NCI-H345 (cell line): ENCODE results near the gene ATP2A3.
"Not testable (repeated sequence)": the region's sequence is repeated elsewhere in the genome, so short reads cannot be mapped to it uniquely, and the experiment has no call there.

ENCODE experiments used
- DNase-seq: peaks from one replicate; lab custom pipeline; 2025; lab: John Stamatoyannopoulos, UW

The ATP2A3 gene

DNA sequence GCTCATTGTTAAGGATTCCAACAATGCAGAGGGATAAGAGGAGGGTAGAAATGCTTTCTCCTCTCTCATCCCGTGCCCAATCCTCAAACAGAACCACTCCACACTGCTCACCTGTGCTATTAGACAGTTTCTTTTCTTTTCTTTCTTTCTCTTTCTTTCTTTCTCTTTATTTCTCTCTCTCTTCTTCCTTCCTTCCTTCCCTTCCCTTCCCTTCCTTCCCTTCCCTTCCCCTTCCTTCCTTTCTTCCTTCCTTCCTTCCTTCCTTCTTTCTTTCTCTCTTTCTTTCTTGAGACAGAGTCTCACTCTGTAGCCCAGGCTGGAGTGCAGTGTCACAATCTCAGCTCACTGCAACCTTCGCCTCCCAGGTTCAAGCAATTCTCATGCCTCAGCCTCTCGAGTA is 27.5 kb upstream of the ATP2A3 start:
- DNase-seq: not testable (repeated sequence)

DNA sequence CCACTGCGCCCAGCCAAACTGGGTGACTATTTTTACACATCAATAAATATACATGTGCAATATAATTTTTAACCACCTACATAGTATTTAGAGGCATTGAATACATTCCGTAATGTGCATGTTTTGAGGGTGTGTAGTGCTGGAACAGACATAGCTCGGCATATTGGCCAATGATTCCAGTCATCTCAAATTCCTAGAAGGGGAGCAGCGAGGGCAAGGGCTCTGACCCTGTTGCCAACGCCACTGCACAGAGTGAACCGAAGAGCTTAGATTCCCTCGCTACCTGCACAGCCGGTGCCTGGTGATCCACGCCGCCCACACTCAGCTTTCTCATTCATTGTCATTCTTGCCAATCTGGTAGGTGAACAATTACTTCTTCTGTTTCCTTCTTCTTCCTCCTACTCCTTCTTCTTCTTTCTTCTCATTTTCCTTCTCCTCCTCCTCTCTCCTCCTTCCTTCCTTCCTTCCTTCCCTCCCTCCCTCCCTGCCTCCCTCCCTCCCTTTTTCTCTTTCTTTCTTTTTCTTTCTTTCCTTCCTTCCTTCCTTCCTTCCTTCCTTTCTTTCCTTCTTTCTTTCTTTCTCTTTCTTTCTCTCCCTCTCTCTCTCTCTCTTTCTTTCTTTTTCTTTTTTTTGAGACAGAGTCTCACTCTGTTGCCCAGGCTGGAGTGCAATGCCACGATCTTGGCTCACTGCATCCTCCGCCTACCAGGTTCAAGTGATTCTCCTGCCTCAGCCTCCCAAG is 26.3 kb upstream of the ATP2A3 start:
- no peak for DNase-seq

DNA sequence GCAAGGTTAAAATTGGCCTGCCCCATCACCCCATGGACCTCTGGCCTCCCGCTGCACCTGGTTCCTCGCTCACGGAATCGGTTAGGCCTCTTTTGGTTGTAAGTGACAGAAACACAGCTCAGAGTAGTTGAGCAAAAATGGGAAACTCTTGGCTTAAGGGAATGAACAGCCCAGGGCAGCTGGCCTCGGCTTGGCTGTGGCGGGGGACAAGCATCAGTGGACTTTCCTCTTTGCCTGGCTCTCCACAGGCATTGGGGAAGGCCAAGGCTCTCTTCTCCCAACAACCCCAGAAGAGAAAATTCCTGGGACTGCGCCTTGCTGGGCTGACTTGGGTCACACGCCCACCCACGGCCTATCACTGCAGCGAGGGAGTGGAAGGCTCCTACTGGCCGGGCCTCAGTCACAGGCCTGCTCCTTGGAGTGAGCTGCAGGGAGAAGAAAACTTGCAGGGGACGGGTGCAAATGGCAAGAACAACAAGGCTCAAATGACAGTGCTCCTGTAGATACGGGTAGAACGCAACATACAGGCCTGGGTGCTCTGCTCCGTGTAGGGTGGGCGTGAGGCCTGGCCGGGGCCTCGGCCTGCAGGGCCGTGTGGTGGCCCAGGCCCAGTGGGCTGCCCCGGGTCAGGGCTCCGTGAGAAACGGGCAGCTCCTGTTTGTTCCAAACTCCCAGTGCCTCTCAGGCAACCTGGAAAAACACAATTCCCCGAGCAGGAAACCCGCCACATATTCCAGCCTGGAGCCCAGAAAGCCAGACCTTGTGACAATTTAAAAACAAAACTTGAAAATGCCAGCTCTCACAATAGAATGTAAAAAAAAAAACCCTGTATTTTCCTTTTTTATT is 25.0 kb upstream of the ATP2A3 start:
- no peak for DNase-seq

DNA sequence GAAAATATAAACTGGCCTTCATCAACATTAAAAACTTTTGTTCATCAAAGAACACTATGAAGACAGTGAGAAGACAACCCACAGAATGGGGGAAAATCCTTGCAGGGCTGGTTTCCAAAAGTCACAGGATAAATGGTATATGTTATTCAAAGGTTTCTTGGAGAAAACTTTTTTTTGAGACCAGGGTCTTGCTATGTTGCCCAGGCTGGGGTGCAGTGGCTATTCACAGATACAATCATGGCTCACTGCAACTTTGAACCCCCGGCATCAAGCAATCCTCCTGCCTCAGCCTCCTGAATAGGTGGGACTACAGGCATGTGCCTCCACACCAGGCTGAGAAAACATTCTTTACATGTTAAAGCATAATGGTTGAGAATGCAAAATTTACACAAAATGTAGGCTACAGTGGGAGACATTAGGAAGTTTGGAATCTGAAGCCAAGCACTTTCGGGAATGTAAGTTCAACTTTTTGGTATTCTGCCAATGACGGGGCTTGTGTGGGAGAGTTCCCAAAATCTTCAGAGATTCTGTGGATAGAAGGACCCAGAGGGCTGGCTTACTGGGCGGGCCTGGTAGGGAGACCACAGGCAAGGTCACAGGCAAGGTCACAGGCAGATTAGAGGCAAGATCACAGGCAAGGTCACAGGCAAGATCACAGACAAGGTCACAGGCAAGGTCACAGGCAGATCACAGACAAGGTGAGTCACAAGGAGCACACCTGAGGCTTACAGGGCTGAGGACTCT is 24.2 kb upstream of the ATP2A3 start:
- no peak for DNase-seq

DNA sequence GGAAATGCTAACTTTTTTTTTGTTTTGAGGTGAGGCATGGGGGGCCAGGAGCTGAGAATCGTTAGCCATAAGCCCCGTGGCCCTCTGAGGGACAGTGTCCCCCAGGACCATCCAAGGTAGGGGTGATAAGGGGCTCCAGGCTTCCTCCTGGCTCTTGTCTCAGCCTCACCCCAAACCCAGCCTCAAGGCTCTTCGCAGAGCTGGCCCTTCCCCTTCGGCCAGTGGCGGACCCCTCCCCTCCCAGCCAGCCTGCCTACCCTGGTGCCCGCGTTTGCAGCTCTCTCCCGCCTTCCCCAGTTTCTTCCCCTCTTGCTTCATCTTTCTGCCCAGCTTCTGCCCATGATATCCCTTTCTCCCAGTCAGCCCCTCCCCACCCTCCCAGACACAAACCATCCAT is 22.7 kb upstream of the ATP2A3 start:
- DNase-seq: no peak

DNA sequence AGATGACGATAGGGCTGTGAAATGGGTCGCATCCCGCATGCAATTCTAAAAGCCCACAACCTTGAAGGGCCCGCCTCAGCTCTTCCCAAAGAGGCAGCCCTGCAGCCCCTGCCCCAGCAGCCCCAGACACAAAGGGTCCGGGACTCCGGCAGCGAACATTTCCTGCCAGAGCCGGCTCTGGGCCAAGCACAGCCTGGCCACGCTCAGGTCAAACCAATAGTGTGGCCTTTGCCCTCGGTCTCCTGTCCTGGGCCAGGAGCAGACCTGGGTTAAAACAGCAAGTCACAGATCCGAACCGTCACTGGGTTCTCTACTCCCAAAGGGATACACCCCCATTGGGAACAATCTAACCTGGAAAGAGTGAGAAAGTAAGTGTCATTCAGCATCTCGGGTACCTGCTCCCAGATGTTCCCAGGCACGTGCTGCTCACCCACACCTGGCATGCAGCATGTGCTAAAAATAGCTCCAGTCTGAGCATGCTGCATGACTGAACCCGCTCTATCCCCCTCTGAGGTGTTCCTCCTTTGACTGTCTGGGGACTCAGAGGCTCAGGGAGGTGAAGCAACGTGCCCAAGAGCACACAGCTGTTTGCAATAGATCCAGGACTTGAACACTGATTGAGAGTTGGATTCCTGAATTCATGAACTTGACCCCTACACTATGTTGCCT is 22.2 kb upstream of the ATP2A3 start:
- DNase-seq: no peak

DNA sequence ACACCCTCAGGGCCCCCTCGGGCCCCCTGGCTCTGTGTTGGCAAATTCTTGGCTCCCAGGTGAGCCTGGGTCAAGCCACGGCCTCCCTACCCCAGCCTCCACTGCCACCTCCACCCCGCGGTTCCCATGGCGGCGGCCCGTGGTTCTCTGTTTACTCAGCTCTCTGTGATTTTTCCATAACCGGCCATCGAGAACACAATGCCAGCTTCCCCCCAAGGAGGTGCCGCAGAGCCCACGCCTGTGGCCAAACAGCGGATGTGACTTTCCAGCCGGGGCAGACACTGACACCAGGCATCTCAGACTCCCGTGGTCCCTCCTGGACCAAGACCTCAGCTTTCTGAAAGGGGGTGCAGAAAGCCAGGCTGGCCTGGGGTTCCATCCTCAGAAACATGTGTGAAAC is 21.6 kb upstream of the ATP2A3 start:
- no peak for DNase-seq

DNA sequence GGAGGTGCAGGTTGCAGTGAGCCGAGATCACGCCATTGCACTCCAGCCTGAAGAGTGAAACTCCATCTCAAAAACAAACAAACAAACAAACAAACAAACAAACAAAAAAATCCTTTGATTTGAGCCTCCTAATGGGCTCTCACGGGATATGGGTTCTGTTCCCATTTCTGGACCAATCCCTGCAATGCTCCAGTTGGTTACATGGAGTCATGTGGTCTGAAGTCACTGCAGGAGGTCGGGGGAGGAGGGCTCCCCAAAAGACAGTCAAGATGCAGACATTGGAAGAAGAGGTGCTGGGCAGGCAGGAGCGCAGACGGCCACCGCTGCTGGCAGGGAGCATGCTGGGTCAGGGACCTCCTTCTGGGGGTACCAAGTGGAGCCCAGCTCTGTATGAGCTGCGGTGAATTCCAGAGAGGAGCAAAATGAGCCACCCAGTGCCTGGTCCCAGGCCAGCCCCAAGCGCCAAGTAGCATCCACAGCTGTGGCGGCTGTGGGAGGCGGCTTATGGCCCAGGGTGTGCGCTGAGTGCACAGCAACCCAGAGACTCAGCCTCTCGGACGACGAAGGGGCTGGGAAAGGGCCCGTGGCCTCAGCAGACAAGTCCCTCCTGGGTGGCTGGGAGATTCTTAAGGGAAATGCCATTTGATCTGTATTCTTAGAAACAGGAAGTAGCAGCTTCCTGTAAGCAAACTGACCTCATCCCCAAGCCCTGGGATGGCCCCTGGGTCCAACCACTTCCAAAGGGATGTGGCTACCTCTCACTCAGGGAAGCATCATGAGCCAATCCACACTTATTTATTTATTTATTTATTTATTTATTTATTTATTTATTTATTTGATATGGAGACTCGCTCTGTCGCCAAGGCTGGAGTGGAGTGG is 19.6 kb upstream of the ATP2A3 start:
- no peak for DNase-seq

DNA sequence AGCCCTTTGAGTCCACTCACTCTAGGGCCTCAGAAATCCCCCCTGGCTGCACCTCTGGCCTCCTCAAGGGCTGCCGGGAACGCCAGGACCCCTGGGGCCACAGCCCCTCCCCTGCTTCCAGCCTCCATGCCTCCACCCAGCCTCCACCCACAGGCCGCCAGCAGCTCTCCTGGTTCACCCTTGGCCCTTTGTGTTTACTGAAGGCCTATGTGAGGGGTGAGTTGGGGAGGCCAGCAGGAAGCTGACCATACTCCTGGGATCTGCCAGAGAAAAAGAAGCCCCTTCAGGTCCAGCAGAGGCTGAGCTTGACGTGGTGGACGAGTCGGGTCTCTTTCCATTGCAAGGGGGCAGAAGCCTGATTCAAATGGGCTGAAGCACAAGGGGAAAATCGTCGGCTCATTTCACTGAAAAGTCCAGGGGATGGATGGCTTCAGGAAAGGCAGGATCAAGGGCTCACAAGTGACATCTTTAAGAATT is 18.3 kb upstream of the ATP2A3 start:
- no peak for DNase-seq

DNA sequence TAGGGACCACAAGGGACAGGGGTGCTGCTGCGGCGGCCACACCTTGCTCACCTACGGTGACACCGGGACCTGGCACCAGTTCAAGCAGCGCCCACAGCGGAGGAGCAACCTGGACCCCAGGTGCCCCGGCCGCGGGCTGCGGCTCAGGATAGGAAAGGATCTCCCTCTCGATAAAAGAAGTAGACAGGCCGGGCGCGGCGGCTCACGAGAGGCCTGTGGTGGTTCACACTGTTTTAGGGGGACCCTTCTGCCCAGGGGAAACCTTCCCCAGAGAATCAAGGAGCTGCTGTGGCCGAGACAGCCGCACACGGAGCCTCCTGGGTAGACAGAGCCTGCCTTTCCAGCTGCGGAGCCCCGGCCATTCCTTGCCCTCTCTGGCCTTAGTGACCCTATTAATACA is 17.9 kb upstream of the ATP2A3 start:
- DNase-seq: no peak

DNA sequence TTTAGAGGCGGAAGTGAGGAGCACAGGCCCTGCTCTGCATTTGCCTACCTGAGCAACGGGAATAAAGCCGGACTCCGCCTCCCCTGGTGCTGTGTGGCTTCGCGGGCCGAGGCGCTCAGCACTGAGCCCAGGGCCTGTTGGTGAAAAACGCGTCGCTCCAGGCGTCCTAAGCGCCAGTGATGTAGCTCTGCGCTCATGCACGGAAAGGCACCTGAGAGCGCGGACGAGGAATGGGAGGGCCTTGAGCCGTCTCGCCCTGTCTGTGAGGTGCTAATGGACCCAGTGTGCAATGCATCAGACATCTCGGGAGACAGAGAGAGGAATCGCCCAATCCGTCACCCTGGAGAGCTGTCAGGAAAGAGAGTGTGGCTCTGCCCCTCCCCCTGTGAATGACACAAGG is 17.2 kb upstream of the ATP2A3 start:
- DNase-seq: no peak

DNA sequence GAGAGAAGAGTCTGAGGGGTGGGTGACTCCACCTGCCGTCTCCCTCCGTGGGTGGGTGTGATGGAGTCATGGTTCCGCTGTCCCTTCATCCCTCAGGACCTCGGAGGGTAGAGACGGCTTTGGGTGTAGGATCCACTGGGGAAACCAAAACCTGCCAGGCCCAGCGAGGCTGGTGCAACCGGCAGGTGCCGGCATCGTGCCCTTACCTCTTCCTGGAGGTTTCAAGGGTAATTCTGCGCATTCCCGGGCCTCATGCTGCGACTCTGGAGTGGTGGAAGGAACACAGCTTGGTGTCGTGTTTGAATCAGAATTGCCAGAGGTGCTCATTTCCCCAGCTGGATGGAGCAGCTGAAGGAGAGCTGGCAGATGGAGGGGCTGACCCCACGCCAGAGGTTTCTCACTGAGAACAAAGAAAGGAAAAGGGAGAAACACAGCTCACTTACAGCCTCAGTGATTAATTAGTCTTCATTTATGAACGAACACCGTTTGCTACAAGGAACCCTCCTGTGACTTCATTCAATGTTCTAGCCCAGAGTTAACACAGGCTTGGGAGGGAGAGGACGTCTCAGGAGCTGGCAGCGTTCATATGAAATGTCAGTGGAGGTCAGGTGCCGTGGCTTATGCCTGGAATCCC is 16.3 kb upstream of the ATP2A3 start:
- peak; percentile 72 for DNase-seq

DNA sequence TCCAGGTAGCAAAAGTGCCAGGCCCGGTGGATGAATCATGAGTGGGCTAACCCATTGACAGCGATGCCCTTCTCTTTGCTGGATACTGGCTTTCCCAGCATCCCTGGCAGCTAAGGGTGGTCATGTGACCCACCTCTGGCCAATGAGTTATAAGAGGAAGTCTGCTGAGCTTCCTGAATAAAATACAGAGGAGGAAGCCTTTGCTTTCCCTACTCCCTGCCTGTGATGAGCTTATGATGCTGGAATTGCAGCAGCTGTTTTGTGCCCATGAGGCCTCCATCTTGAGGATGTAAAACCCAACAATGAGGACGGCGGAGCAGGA is 15.0 kb upstream of the ATP2A3 start:
- no peak for DNase-seq

DNA sequence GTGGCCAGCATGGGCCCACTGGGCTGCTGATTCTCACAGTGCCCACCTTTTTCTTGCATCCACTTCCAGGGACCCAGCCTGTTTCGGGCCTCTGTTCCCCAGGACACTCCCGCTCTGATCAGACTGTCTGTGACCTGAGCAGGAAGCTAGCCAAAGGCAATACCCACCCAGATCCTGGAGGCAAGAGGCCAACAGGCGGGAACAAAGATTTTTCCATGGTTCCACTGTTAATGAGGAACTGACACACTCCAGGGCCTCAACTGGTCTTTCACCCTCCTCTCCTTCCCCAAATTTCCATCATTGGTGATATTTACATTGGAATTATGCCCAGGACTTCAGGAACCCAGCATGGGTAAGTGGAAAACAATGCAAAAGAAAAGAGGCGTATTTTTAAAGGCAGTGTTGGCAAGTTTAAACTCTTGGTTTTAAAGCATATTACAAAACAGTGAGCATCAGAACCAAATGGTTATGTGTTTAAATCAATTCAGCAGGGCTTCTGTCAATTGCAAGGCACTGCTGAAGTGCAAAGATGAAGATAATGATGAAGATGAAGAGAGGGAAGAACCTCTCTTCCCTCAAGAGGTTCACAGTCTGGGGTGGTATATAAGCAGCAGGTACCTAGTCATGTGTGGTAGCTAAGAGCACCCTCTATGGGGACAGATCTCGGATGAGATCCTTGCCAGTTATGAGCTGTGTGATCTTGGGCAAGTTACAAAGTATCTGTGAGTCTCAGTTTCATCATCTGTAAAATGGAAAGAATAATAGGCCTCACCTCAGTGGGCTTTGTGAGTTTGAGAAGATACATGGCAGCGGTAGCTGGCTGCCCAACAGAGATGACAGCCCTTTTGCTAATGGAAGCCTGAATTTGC is 14.4 kb upstream of the ATP2A3 start:
- peak; percentile 33 for DNase-seq

DNA sequence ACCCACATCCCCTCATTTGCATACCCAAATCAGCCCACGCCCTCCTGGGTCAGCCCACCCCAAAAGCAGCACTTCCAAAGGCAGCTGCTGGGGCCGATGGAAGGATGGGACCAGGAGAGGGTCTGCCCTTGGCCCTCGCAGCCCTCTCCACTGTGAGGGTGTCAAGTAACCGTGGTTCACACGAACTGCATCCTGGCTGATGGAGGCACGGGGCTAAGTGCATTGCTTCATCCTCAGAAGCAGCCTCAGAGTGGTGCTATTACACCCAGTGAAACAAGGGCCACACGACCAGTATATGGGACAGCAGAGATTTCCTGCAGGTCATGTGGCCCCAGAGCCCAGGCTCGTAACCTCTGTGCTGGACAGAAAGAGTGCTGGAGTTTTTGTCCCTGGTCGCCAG is 13.2 kb upstream of the ATP2A3 start:
- no peak for DNase-seq

DNA sequence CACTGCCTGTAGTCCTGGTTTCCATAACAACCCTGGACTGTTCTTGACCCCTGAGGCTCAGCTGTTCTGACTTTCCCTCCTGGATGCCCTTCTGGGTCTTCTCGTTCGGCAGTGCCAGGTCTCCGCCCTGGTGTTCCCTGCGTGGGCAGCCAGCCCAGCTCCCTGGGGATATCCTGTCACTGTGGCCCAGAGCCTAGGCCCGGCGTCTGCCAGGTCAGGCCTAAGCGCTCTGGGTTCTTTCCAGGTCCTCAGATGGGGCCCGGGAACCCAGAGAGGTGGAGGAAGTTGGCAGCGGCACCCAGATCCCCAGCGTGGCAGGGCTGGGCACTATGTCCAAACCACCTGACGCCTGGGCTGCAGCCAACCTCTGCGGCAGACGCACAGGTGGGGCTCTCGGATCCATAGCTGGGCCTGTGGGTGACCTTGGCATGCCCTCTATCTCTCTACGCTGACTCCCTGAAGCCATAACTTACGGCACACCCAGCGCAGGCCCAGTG is 12.5 kb upstream of the ATP2A3 start:
- DNase-seq: no peak

DNA sequence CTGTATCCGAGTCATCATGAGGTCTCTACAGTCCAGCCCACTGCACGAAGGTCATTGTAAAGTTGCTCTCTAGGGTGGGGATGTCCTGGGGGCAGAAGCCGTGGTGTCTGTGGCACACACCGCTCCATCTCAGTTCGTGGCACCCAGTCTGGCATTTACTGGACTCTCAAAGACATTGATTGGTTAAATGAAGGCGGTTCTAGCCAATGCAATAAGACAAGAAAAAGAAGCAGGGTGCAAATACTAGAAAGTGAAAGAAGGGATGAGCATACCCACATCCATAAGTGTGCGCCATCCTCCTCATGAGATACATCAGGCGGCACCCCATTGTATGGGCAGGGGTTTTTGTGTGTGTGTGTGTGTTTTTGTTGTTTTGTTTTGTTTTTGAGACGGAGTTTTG is 10.7 kb upstream of the ATP2A3 start:
- DNase-seq: no peak

DNA sequence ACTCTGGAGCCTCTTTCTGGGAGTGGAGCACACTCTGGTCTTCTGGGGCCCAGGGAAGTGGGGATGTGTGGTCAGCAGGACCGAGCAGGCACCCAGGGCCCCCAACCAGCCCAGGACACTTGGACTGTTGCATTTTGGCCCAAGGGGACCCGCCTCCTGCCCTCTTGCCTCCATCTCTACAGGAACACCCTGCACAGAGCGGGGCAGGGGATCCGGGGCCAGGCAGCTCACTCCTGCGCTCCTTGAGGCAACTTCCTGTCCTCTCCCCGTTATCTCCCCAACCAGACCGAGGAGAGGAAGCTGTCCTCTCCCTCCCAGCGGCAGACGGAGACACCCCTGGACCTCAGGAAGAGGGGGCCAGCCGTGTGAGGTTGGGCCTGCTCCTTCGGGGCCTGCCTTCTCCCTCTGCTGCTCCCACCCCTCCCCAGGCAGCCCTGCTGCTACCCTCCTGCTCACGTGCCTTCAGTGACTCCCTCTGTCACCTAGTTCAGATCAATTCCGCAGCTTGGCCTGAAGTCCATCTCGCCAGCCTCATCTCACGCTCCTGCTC is 10.0 kb upstream of the ATP2A3 start:
- no peak for DNase-seq

DNA sequence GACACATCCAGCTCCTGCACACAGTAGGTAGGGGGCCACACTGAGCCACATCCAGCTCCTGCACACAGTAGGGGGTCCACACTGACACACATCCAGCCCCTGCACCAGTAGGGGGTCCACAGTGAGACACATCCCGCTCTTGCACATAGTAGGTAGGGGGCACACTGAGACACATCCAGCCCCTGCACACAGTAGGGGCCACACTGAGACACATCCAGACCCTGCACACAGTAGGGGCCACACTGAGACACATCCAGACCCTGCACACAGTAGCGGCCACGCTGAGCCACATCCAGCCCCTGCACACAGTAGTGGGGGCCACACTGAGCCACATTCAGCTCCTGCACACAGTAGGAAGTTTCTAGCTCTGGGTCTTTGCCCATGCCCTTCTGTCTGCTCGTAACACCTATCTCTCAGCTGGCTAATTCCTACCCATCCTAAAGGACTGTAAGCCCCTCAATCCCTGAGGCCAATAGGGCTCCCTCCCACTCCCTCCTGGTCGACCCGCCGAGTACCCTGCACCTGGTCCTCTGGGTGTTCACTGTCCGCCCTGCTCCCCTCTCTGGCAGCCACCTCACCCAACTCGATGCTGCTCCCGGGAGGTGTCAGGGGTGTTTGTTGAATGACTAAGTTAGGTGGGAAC is 9.4 kb upstream of the ATP2A3 start:
- DNase-seq: no peak
